Spinal cord (tissue), 10 donors: ENCODE results near the gene RAB30. TPM values are rescaled to one million over a fixed set of nuclear protein-coding genes. Genes with fewer than 3 reads are reported as not detected.
"Not testable (repeated sequence)": the region's sequence is repeated elsewhere in the genome, so short reads cannot be mapped to it uniquely, and the experiment has no call there.

Source experiments
- DNase-seq, 6 donors: peaks; one replicate each; pipeline versions ENCODE4 v3.0.0 to v3.0.0-alpha.2; 2013 to 2015; ENCODE audit warnings: low spot score in 6 of 6, low read depth in 4 of 6
- H3K27ac ChIP-seq: one replicate; pipeline ENCODE4 v1.5.1; 2013; ENCODE audit warnings: low read depth, low read length, control low read depth
- H3K27me3 ChIP-seq: one replicate; pipeline ENCODE4 v1.6.1; 2013; ENCODE audit warnings: low read length; ENCODE audit not compliant: control insufficient read depth, insufficient read depth
- H3K36me3 ChIP-seq: one replicate; pipeline ENCODE4 v1.6.1; 2013; ENCODE audit warnings: low read length; ENCODE audit not compliant: control insufficient read depth, insufficient read depth
- H3K4me1 ChIP-seq: one replicate; pipeline ENCODE4 v1.6.1; 2013; ENCODE audit warnings: low read length; ENCODE audit not compliant: control insufficient read depth, insufficient read depth
- H3K4me3 ChIP-seq: one replicate; pipeline ENCODE4 v1.5.1; 2013; ENCODE audit warnings: low read depth, low read length, control low read depth
- H3K9me3 ChIP-seq: one replicate; pipeline ENCODE4 v1.6.1; 2013; ENCODE audit warnings: low read length; ENCODE audit not compliant: control insufficient read depth, insufficient read depth
- WGBS: methylation state at CpG from one replicate; pipeline ENCODE4 v1.1.5; 2013; ENCODE audit warnings: missing lambda C conversion rate; ENCODE audit not compliant: insufficient coverage; 5-methylcytosine and 5-hydroxymethylcytosine counted together
- polyA plus RNA-seq, 2 donors: library from polyadenylated mRNA; unstranded; fragments of 120-200 nt; gene quantifications; one replicate each; pipeline ENCODE4 v1.2.1, GENCODE V29; 2013; ENCODE audit not compliant: insufficient read length in 2 of 2
- total RNA-seq, 2 donors: library from RNA; depleted of rRNA in 1 of 2; stranded (reverse); fragments of 120-200 nt in 1 of 2; fragments of >200 nt in 1 of 2; gene quantifications; one replicate each; pipeline versions ENCODE4 v1.2.3 to v1.2.4, GENCODE V29; 2013 to 2014
- donor health status: healthy.

RAB30 gene
- total and polyA plus RNA-seq, 4 donors, result 24.3 to 69.8 (median 40.4) TPM

- H3K27me3 ChIP-seq, result no peaks in the 10 kb centered on the region
- 90% methylated on average over 2 of the region's 2 CpGs for WGBS
- H3K4me1 ChIP-seq, result no peaks in the 10 kb centered on the region
- no peaks in the 10 kb centered on the region for H3K9me3 ChIP-seq
- H3K36me3 ChIP-seq, result no peaks in the 10 kb centered on the region
- no peak overlapping the region for H3K4me3 ChIP-seq
- no peak for DNase-seq
- no peak overlapping the region for H3K27ac ChIP-seq
Measured at GRCh38 chr11:82944198-82944597, 127.5 kb downstream of the RAB30 start.

GRCh38 chr11:82943430-82943829, 128.3 kb downstream of the RAB30 start:
- DNase-seq, H3K36me3 ChIP-seq, H3K4me1 ChIP-seq, H3K4me3 ChIP-seq, H3K9me3 ChIP-seq, H3K27me3 ChIP-seq, H3K27ac ChIP-seq: not testable (repeated sequence)
- WGBS, result no CpG with 5 or more reads among the region's 1 CpG

GRCh38 chr11:82942376-82942775, 129.3 kb downstream of the RAB30 start:
- Histone ChIP-seq H3K36me3 (no peaks in the 10 kb centered on the region), H3K4me1 (no peaks in the 10 kb centered on the region), H3K27ac (no peak overlapping the region), H3K9me3 (no peaks in the 10 kb centered on the region), H3K27me3 (no peaks in the 10 kb centered on the region), H3K4me3 (no peak overlapping the region)
- WGBS, result 96% methylated on average over 2 of the region's 2 CpGs
- no peak for DNase-seq

- Histone ChIP-seq H3K9me3 (no peaks in the 10 kb centered on the region), H3K4me1 (no peaks in the 10 kb centered on the region), H3K27ac (no peak overlapping the region), H3K27me3 (no peaks in the 10 kb centered on the region), H3K36me3 (no peaks in the 10 kb centered on the region), H3K4me3 (no peak overlapping the region)
- no peak for DNase-seq
- no CpG with 5 or more reads among the region's 2 CpGs for WGBS
Measured at GRCh38 chr11:82939456-82939855, 132.2 kb downstream of the RAB30 start.

GRCh38 chr11:82937554-82937953, 134.1 kb downstream of the RAB30 start:
- DNase-seq, result no peak
- H3K27me3 ChIP-seq, result no peaks in the 10 kb centered on the region
- H3K27ac ChIP-seq, result no peak overlapping the region
- H3K4me3 ChIP-seq, result no peak overlapping the region
- H3K4me1 ChIP-seq, result no peaks in the 10 kb centered on the region
- 100% methylated on average over 2 of the region's 2 CpGs for WGBS
- H3K9me3 ChIP-seq, result no peaks in the 10 kb centered on the region
- H3K36me3 ChIP-seq, result no peaks in the 10 kb centered on the region

GRCh38 chr11:82936261-82936660, 135.4 kb downstream of the RAB30 start:
- H3K4me3 ChIP-seq, result no peak overlapping the region
- DNase-seq, result no peak
- H3K4me1 ChIP-seq, result no peaks in the 10 kb centered on the region
- no peaks in the 10 kb centered on the region for H3K36me3 ChIP-seq
- H3K9me3 ChIP-seq, result no peaks in the 10 kb centered on the region
- no CpG with 5 or more reads among the region's 3 CpGs for WGBS
- no peaks in the 10 kb centered on the region for H3K27me3 ChIP-seq
- no peak overlapping the region for H3K27ac ChIP-seq

GRCh38 chr11:82932564-82932963, 139.1 kb downstream of the RAB30 start:
- no peak overlapping the region for H3K27ac ChIP-seq
- H3K36me3 ChIP-seq, result no peaks in the 10 kb centered on the region
- no CpG with 5 or more reads among the region's 1 CpG for WGBS
- H3K27me3 ChIP-seq, result no peaks in the 10 kb centered on the region
- no peak for DNase-seq
- H3K9me3 ChIP-seq, result no peaks in the 10 kb centered on the region
- no peak overlapping the region for H3K4me3 ChIP-seq
- no peaks in the 10 kb centered on the region for H3K4me1 ChIP-seq

- Histone ChIP-seq H3K27me3 (no peaks in the 10 kb centered on the region), H3K27ac (no peak overlapping the region), H3K9me3 (no peaks in the 10 kb centered on the region), H3K4me3 (no peak overlapping the region), H3K4me1 (no peaks in the 10 kb centered on the region), H3K36me3 (no peaks in the 10 kb centered on the region)
- WGBS, result no CpG with 5 or more reads among the region's 2 CpGs
- DNase-seq, result no peak
Measured at GRCh38 chr11:82930734-82931133, 141.0 kb downstream of the RAB30 start.

- Histone ChIP-seq H3K27ac (no peak overlapping the region), H3K9me3 (no peaks in the 10 kb centered on the region), H3K4me1 (no peaks in the 10 kb centered on the region), H3K27me3 (no peaks in the 10 kb centered on the region), H3K4me3 (no peak overlapping the region), H3K36me3 (no peaks in the 10 kb centered on the region)
- DNase-seq, result no peak
- WGBS, result no CpG with 5 or more reads among the region's 3 CpGs
Measured at GRCh38 chr11:82930229-82930628, 141.5 kb downstream of the RAB30 start.

GRCh38 chr11:82929121-82929520, 142.6 kb downstream of the RAB30 start:
- Histone ChIP-seq H3K36me3 (no peaks in the 10 kb centered on the region), H3K9me3 (no peaks in the 10 kb centered on the region), H3K4me1 (no peaks in the 10 kb centered on the region), H3K4me3 (no peak overlapping the region), H3K27ac (no peak overlapping the region), H3K27me3 (no peaks in the 10 kb centered on the region)
- no CpG with 5 or more reads among the region's 10 CpGs for WGBS
- DNase-seq, result no peak
